GM18951 (cell line): Measurements from ENCODE around the gene HIF3A.
"Not testable (repeated sequence)": the region's sequence is repeated elsewhere in the genome, so short reads cannot be mapped to it uniquely, and the experiment has no call there.

Experiments
- POLR2A ChIP-seq: IDR thresholded peaks from 4 replicates; pipeline ENCODE4 v1.6.1; 2011; ENCODE audit warnings: mild to moderate bottlenecking; ENCODE audit not compliant: insufficient read length, insufficient read depth; ENCODE audit errors: extremely low read depth
- in situ Hi-C: fragments of 300-500 bp; cut with MboI; formaldehyde crosslinking; loops from one replicate; pipeline ENCODE4 v1.12.0; 2022; ENCODE audit warnings: low sequenced_read_pairs, mixed read lengths, inconsistent platforms; ENCODE audit not compliant: unreplicated experiment

The HIF3A gene

DNA sequence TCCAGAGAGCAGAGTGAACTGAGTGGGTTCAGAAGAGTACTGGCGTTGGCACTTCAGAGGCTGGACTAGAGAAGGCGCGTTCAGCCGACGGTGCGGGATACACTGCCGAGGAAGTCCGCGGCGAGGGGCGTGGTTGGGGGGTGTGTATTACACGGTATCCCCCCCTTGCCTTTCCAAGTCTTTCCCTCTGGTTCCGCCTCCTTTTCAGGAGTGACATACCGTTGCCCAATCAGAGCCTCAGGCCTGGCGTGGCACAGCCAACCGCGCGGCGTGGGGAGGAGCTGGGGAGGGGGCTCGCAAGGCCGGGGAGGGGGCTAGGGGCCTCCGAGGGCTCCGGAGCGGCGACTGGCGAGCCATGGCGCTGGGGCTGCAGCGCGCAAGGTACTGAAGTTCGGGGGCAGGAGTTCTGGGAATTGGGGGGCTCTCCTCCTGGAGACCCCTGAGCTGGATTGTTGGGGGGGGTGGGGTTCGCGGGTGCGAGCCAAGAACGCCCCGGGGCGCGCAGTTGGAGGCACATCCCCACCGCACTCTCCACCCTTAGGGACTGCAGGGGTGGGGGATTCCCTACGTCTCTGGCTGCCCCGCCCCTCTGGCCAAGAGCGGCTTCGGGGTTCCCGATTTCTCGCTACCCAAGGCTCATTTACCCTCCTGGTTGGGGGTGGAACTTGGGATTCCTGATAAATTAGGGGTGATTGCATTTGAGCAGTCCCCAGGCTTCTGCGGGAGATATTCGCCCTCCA, at the start of gene HIF3A:
Gene HIF3A, plus strand, starts transcription at position 321 of the 740 bp plus-strand sequence. Its CDS starts 35 bp downstream, at position 356.
- in situ Hi-C loops: no loop called here
- no peak for TF ChIP-seq POLR2A

DNA sequence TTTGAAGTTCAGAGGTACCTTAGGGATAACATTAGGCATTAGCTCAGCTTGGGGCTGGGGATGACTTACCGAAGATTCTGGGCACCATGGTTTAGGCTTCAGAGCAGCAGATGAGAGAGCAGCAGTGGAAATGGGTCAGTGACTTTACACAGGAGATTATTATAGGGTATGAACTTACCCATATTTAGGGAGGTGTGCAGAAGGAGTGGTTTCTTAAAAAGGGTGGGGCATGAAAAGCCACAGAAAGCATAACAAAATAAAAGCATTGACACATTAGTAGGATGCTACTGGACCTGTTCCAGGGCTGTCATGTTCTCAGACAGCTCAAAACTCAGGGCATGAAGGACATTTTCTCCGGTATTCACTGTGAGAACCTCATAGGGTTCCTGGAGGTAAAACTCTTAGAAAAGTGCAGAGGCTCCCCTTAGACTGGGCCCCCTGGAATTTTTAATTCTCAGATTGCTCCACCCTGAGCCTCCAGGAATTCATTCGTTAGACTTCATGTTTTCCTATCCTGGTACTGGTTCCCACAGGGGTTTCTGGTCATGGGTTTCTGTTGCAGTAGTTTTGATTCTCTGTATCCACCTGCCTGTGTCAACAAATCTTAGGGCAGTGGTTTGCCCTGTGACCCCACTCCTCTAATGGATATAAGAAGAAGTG, 46.6 kb upstream of the HIF3A start:
- no peak for TF ChIP-seq POLR2A
- in situ Hi-C loops: no loop called here

- in situ Hi-C loops: no loop called here
Observed at GRCh38 chr19:46251416-46251815, 45.4 kb upstream of the HIF3A start.

DNA sequence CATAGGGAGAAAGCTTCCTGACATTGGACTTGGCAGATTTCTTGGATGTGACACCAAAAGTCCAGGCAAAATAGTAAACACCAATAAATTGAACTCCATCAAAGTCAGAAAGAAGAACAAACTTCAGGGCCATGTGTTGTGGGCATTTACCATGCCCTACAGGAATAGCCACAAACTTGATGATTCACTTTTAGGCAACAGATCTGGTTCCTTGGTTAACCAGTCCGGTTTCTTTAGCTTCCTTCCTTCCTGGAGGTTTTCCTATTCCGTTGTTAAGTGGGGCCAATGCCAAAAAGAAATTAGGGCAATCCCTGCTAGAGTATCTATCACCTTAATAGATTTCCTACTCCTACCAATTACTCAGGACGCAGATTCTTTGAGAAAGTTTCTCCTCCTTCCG, 42.1 kb upstream of the HIF3A start:
- no peak for TF ChIP-seq POLR2A
- in situ Hi-C loops: no loop called here

More at GRCh38 chr19:46251416-46251815, 45.4 kb upstream of the HIF3A start:
- no peak for TF ChIP-seq POLR2A

DNA sequence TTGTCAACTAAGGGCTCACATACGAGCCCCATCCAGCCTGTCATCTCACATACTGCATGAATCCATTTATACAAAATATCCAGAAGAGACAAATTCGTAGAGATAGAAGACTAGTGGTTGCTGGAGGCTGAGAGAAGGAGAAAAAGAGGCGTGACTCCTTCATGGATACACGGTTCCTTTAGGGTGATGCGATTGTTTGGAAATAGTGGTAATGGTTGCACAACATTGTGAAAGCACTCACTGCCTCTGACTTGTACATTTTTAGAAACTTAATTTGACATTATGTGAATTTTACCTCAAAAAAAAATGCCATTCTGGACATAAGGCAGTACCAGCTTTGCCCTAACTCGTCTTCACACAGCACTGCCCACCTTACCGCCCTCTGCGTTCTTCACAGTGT, 40.0 kb upstream of the HIF3A start:
- TF ChIP-seq POLR2A: no peak
- in situ Hi-C loops: no loop called here

DNA sequence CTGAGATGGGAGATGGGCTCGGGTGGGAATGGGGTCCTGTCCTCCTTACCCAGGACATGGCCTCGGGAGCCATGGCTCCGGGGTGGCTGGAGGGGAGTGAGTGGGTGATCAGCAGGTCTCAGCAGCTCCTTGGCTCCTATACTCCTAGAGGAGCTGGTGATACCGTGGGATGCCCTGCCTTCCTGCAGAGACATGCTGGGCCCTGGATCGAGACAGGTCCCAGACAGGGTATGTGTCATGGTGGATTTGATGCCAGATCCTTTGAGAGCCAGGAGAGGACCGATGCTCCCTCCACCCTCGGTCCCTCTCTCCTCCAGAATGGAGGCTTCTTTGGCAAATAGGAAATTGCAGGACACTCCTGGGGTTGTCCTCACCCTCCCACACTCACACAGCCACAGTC, 35.3 kb upstream of the HIF3A start:
- in situ Hi-C loops: loop anchor here (10.0 kb wide), 1 partner anchor 177 kb away; no protein-coding TSS in a partner anchor

GRCh38 chr19:46262684-46263296, 34.1 kb upstream of the HIF3A start:
- in situ Hi-C loops: loop anchor here (10.0 kb wide), 1 partner anchor 178 kb away; no protein-coding TSS in a partner anchor

GRCh38 chr19:46264801-46265200, 32.0 kb upstream of the HIF3A start:
- in situ Hi-C loops: loop anchor here (10.0 kb wide), 1 partner anchor 180 kb away; no protein-coding TSS in a partner anchor

- TF ChIP-seq POLR2A: no peak
- in situ Hi-C loops: loop anchor here (10.0 kb wide), 1 partner anchor 181 kb away; no protein-coding TSS in a partner anchor
Observed at GRCh38 chr19:46265217-46265828, 31.5 kb upstream of the HIF3A start.

DNA sequence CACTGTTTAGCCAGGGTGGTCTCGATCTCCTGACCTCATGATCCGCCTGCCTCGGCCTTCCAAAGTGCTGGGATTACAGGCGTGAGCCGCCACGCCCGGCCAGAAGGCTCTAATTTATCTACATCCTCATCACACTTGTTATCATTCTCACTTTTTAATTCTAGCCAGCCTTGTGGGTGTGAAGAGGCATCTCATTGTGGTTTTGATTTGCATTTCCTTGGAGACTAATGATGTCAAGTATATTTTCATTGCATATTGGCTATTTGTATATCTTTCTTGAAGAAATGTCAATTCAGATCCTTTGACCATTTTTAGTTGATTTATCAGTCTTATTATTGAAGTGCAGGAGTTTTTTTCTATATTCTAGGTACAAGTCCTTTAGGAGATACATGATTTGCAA, 27.7 kb upstream of the HIF3A start:
- TF ChIP-seq POLR2A: no peak
- in situ Hi-C loops: loop anchor here (10.0 kb wide), 1 partner anchor 184 kb away; no protein-coding TSS in a partner anchor

DNA sequence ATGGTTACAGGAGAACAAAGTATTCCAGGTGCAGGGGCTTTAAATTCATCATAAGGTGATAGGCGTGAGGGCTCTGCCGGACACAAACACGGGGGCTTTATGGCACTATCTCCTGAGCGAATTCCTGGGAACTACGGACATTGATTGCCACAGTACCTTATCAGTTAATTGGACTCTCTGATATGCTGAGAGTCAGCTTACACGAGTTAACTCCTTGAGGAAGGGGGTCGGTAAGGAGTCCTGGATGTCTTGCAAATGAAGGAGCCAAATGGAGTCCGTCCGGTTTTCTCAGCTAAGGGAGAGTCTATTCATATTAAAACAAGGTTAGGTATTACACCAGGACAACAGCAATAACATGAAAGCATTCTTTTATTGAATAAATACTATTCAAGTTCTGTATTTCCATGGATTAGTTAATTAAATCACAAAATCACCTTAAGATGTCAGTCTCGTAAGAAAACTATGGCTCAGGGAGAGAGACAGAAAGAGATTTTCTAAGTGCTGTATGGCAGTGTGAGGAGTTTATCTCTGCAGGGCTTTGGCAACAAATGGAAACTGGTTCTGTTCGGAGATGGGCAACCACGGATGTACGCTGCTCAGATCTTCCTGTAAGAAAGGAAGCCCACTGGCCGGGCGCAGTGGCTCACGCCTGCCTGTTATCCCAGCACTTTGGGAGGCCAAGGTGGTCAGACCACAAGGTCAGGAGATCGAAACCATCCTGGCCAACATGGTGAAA, 26.2 kb upstream of the HIF3A start:
- in situ Hi-C loops: no loop called here
- no peak for TF ChIP-seq POLR2A

DNA sequence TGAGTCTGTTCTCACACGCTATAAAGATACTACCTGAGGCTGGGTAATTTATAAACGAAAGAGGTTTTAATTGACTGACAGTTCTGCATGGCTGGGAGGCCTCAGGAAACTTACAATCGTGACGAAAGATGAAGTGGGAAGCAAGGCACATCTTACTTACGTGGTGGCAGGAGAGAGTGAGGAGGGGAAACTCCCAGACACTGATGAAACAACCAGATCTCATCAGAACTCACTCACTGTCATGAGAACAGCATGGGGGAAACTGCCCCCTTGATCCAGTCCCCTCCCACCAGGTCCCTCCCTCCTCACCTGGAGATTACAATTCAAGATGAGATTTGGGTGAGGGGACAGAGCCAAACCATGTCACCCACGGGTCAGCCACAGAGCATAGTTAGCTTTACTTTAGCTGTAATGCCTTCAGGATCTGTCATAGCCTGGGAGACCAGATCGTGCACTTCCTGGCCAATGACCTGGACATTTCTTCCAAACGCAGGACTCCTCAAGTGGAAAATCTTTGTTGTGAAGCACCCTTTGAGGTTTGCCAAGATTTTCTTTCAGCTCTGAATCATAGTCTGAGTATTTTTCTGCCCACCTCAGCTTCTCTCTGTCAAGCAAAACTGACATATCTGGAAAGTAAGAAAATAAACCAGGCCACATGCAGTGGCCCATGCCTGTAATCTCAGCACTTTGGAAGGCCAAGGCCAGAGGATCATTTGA, 25.2 kb upstream of the HIF3A start:
- in situ Hi-C loops: no loop called here
- TF ChIP-seq POLR2A: no peak

DNA sequence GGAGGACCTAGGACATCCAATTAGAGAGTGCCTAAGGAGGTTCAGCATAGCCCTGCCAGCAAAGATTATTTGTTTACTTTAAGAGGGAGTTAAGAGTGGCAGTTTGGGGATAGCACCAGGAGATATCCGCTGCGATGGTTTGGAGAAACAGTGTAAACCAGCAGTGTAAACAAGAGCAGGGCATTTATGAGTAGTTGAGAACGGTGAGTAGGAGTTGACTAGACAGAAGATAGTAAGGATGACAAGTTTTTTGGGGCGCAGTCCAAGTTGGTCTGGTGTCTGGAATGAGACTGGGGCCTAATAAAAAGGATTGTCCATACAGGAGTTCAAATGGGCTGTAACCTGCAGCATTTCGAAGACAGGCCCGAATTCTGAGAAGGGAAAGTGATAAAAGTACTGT, 22.9 kb upstream of the HIF3A start:
- in situ Hi-C loops: not testable (repeated sequence)
